ENCODE measurements around the gene CERS6. TPM values are rescaled to one million over a fixed set of nuclear protein-coding genes. Genes with fewer than 3 reads are reported as not detected.
"Not testable (repeated sequence)": the region's sequence is repeated elsewhere in the genome, so short reads cannot be mapped to it uniquely, and the experiment has no call there.

The CERS6 gene
- total and polyA plus RNA-seq, 12 donors = 5.0 to 110 (median 29.6) TPM

DNA sequence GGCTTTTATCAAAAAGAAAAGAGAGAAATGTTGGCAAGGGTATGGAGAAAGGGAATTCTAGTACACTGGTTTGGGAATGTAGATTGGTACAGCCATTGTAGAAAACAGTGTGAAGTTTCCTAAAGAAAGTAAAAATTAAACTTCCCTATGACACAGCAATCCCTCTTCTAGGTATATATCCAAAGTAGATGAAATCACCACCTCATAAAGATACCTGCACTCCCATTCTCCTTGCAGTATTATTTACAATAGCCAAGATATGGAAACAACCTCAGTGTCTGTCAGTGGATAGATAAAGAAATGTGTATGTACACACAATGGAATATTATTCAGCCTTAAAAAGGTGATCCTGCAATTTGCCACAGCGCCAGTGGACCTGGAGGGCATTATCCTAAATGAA, 199.1 kb downstream of the CERS6 start:
- Histone ChIP-seq H3K27ac (no peak overlapping the region), H3K27me3 (no peaks in the 10 kb centered on the region), H3K4me3 (no peak overlapping the region), H3K9me3 (replicated peaks in 1 of 3) (no peaks in the 10 kb centered on the region), H3K4me1 (replicated peaks in 1 of 2) (peaks cover 6 to 8% of the 10 kb centered on the region in 2 donors), H3K36me3 (replicated peaks in 1 of 2) (no peaks in the 10 kb centered on the region)
- TF ChIP-seq POLR2A (IDR thresholded peaks at IDR 0.05) = no peak
- TF ChIP-seq, protein P1, sequence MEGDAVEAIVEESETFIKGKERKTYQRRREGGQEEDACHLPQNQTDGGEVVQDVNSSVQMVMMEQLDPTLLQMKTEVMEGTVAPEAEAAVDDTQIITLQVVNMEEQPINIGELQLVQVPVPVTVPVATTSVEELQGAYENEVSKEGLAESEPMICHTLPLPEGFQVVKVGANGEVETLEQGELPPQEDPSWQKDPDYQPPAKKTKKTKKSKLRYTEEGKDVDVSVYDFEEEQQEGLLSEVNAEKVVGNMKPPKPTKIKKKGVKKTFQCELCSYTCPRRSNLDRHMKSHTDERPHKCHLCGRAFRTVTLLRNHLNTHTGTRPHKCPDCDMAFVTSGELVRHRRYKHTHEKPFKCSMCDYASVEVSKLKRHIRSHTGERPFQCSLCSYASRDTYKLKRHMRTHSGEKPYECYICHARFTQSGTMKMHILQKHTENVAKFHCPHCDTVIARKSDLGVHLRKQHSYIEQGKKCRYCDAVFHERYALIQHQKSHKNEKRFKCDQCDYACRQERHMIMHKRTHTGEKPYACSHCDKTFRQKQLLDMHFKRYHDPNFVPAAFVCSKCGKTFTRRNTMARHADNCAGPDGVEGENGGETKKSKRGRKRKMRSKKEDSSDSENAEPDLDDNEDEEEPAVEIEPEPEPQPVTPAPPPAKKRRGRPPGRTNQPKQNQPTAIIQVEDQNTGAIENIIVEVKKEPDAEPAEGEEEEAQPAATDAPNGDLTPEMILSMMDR (IDR thresholded peaks at IDR 0.05) = no peak
- intact Hi-C loops (cut with DNase I) = no loop called here
- WGBS, 4 donors = 97 to 100% (median 99%) methylated on average over 1 of the region's 1 CpG
- DNase-seq = no peak

DNA sequence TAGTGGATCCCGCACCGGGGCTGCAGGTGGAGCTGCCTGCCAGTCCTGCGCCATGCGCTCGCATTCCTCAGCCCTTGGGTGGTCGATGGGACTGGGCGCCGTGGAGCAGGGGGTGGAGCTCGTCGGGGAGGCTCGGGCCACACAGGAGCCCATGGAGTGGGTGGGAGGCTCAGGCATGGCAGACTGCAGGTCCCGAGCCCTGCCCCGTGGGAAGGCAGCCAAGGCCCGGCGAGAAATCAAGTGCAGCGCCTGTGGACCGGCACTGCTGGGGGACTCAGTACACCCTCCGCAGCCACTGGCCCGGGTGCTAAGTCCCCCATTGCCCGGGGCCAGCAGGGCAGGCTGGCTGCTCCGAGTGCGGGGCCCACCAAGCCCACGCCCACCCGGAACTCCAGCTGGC, 201.3 kb downstream of the CERS6 start:
- not testable (repeated sequence) for H3K9me3 ChIP-seq (replicated peaks in 1 of 3); DNase-seq
- 90 to 98% (median 94%) methylated on average over 2 to 22 of the region's 24 CpGs for WGBS, 4 donors

DNA sequence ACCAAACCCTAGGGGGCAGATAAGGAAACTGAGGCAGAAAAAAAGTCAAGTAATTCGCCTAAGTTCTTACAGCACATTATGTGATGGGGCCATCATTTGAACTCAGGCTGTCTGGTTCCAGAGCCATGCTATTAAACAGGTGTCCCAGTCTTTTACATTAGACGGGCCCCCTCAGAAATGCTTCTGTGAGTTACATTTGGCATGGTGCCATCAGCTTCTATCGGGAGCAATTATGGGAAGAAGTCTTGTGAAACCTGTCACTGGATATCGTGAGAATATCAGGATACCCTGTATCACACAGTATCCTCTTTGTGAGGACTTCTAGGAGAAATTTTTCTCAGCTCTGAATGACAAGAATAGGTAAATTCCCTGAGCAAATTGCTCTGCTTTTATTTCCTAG, 202.6 kb downstream of the CERS6 start:
- no peak overlapping the region for H3K4me3 ChIP-seq
- no peaks in the 10 kb centered on the region for H3K9me3 ChIP-seq (replicated peaks in 1 of 3)
- WGBS, 4 donors = 69 to 86% (median 79%) methylated on average over 4 of the region's 4 CpGs

More for the DNA sequence above, 201.3 kb downstream of the CERS6 start:
- H3K27ac ChIP-seq; H3K4me1 ChIP-seq (replicated peaks in 1 of 2); H3K27me3 ChIP-seq; H3K4me3 ChIP-seq; intact Hi-C loops (cut with DNase I); H3K36me3 ChIP-seq (replicated peaks in 1 of 2): not testable (repeated sequence)

DNA sequence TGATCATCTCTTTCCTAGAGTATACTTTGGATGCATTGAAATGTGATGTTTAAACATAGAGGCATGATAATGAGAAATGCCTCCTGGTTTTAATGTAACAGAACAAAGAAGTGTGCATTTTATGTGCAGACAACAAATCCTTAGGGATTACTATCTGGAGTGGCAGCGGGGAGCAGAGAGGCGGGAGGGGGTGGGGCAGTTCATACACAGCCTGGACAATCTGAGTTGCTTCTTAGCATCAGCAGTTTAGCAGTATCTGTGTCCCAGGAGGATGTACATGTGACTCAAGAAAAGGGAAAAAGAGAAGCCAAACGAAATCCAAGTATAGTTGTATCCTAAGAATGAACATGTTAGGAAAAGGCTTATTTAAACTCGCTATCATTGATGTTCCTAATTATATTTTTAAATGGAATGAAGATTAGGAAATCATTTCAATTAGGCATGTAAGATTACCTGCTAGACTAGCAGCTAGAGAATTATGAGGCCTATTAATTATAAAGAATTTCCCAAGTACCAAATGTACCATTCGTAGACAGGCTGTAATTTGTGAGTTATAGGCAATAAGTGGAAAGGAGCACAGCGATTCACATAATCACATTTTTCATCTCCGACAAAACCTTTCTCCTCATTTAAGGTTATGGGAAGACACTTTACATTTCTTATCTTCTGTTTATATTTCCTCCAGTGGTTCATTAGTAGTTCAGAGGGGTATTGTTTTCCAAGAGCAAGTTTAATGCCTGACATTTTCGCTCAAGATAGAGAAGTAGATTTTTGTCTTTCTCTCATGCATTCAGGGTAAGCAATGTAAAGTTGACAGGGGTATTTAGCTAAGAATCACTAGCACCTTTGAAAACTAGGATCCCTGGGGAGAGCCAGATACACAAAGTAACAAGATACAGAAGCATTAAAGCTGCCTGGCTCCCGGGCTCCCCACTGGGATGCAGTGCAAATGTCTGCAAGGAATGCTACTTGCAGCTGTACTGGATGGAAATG, 205.1 kb downstream of the CERS6 start:
- Histone ChIP-seq H3K4me1 (replicated peaks in 1 of 2) (peaks cover 0 to 7% of the 10 kb centered on the region in 2 donors), H3K27ac (no peak overlapping the region), H3K36me3 (replicated peaks in 1 of 2) (no peaks in the 10 kb centered on the region), H3K9me3 (replicated peaks in 1 of 3) (no peaks in the 10 kb centered on the region), H3K27me3 (no peaks in the 10 kb centered on the region), H3K4me3 (no peak overlapping the region)
- TF ChIP-seq, protein P1 (IDR thresholded peaks at IDR 0.05) = no peak
- no peak for TF ChIP-seq POLR2A (IDR thresholded peaks at IDR 0.05)
- 76 to 78% (median 77%) methylated on average over 9 of the region's 9 CpGs for WGBS, 4 donors
- DNase-seq = no peak
- intact Hi-C loops (cut with DNase I) = no loop called here

More for the DNA sequence above, 202.6 kb downstream of the CERS6 start:
- DNase-seq = no peak
- Histone ChIP-seq H3K27ac (no peak overlapping the region), H3K36me3 (replicated peaks in 1 of 2) (no peaks in the 10 kb centered on the region), H3K27me3 (no peaks in the 10 kb centered on the region), H3K4me1 (replicated peaks in 1 of 2) (peaks cover 2 to 7% of the 10 kb centered on the region in 2 donors)
- TF ChIP-seq, protein P1 (IDR thresholded peaks at IDR 0.05) = no peak
- TF ChIP-seq POLR2A (IDR thresholded peaks at IDR 0.05) = no peak
- intact Hi-C loops (cut with DNase I) = no loop called here
